GM03348 (cell line): Measurements from ENCODE around the gene NAV2.

Experiments
- DNase-seq: peaks from one replicate; pipeline ENCODE4 v3.0.0; 2012; ENCODE audit warnings: low spot score

Gene NAV2

DNA sequence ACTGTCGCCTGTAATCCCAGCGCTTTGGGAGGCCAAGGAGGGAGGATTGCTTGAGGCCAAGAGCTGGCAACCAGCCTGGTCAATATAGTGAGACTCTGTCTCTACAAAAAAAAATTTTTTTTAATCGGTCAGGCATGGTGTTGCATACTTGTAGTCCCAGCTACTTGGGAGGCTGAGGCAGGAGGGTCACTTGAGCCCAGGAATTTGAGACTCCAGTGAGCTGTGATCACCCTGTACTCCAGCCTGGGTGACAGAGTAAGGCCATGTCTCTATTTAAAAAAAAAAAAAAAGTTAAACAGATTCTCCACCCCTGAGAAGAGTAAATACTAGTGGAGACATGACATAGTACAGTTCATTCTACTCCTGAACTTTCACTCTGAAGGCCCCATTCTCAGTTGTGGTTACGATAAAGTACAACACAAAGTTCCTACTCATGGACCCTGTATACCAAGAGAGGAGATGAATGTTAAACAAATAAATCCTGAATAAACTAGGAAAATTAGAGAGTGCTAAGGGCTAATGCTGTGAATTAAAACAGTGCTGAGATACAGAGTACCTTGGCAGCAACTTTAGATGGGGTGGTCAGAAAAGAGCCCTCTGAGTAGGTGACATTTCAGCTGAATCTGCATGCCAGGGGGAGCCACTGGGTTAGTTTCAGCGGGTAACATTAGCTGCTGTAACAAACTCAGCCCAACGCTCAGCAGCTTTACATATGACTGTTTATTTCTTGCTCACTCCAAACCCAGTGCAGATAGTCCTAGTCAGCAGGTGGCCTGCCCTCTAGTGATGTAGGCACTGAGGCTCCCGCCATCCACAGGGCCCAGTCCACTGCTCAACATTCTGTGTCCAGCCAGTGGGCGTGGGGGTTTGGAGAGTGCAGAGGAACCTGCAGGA, 372.5 kb downstream of the NAV2 start:
- DNase-seq = no peak

DNA sequence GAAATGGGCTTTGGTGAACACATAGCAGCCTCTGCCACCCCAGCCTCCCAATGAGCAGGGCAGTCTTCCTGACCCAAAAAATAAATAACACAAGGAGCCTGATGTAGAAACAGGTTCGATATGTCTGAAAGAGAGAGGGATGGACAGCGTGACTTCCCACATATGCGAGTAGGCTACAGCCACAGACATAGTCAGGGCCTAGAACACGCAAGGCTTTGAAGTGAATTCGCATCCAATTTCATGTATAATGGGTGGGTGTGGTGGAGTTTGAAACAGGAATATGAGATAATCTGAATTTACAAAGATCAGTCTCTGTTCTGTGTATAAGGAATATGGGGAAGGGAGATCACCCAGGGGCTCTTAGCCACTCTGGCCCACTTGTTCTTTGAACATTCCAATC, 373.3 kb downstream of the NAV2 start:
- no peak for DNase-seq

DNA sequence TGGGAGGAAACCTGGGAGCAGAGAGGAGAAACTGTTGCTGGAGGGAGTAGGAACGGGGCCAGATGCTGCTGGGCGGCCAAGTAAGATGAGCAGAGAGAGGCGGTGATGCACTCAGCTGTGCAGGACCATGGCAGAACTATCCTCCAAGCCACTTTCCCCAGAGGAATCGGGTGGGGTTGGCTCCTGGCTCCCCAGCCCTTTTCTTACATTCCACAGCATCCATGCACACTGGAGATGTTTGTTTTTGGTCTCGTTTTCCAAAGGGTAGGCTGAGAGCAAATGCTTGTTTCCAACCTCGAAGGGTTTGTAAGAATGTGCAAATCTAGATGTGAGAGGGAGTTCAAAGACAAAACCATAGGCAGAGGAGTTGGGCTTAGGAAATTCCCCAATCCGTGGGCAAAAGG, 374.5 kb downstream of the NAV2 start:
- peak; percentile 54 for DNase-seq

DNA sequence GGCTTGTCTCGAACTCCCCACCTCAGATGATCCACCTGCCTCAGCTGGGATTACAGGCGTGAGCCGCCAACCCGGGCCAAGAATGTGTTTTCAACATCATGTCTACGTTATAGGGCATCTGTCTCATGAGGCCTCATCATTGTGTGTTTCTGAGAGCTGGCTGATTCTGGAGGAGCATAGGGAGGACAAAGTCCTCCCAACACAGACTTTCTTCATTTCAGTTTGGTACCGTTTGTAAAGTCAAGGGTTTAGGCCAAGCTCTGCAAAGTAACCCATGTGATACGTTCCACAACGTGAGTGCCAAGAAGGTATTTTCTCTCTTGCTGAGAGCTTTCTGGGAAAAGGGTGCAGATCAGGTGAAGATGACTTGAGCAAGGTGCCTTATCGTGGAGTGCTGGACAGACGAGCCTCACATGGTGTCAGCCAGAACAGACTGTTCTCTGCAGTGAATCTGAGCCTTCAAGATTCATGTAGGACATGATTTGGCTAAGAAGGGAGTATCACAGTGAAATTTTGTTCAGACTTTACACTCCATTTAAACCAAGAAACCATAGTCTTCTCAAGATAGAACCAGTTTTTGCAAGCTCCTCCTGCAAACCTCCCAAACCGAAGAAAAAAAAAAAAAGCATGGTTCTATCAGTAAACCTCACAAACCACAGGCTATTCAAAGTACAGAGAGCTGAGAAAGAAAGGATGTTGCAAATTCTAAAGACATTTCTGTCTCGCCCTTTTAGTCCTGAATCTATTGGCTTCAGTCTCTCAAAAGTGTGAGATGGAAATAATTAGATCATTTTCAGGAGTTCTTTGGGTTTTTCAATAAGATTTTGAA, 376.0 kb downstream of the NAV2 start:
- DNase-seq = no peak

DNA sequence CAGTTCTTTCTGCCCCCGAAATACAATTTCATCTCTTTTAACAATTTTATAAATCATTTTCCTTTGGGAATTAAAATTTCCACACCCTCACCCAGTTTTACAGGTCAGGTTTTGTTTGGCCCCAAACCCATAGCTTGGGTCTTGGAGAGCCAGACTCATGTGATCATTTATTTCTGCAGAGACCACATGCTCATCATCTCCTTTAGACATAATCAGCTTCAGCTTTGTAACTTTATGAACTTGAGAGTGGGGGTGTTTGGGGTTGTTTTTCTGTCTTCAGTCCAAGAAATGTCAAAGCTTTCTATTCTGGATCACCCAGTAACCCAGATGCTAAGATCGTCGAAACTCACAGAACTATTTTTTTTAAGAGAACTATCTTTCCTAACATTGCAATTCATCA, 376.7 kb downstream of the NAV2 start:
- no peak for DNase-seq

DNA sequence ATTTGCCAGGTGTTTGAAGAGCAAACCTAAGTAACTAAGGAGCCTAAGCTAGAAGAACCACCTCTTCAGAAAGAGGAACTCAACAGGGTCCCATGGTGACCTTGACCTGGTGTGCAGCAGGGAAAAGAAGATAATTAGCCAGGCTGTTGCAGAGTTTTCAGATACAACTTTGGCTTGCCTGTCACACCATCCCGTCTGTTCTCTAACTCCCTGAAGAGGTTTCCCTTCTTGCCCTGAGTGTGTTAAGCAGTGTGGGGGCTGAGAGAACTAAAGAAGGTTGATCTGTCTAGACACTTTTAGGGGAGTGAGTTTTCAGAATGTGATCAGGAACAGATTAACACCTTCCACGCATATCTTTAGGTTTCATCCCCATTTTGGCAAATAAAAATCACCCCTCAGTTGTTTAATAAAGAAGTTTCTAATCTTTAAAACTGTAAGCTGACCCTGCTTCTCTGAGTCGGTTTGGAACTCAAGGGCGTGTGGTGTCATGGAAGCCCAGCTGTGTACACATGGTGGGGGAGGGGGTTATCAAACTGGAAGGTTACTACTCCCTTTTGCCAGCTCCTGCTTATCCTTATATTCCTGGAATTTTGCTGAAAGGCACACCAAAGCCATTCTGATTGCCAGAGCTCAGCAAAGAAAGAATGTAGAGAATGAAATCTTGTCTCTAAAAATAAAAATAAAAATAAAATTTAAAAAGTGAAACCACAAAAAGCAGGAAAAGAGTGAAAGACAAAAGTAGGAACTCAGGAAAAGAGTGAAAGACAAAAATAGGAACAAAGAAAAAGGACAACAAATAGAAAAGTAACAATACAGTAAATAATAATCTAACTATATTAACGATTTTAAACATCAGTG, 377.4 kb downstream of the NAV2 start:
- DNase-seq = no peak

DNA sequence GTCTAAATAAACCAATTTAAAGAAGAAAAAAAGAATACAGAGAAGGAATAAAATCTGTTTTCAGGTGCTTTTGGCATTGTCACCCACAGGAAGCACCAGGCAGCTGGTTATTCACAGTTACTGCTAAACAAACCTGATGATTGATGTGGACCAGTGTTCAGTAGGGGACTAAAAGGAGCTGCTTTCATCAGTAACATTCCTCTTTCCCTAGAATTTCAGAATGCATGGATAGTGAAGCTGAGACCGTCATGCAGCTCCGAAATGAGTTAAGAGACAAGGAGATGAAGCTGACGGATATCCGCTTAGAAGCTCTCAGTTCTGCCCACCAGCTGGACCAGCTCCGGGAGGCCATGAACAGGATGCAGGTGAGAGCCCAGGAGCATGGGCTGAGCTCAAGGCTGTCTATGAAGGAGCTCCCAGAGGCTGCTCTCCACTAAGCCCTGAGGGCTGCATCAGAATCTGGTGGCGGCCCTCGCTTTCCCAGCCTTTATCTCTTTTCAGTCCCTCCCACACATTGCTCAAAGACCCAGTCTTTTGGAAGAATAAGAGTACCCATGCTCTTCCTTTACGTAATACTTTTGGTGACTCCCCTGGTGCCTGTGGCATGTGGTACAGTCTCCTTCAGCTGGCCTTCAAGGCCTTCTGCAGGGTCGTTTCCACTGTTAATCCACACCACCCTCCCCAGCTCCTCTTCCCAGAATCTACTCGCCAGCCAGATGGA, 378.2 kb downstream of the NAV2 start:
- DNase-seq = no peak

DNA sequence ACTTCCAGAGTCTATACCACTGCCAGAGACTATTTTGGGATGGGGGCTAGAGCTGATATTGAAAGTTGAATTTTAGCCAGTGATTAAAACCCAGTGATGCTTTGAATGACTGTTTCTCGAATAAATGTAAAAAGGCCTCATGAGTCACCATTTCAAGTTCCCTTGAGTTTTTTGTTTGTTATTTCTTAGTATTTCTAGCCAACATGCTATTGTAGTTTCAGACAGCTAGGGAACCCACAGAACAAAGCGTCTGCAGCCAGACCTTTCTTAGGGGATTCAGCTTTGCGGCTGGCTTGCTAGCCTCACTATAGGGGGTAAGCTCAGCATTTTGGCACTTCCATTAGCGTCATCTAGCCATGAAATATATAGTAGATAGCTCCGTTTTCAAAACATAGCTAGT, 381.1 kb downstream of the NAV2 start:
- DNase-seq = no peak

DNA sequence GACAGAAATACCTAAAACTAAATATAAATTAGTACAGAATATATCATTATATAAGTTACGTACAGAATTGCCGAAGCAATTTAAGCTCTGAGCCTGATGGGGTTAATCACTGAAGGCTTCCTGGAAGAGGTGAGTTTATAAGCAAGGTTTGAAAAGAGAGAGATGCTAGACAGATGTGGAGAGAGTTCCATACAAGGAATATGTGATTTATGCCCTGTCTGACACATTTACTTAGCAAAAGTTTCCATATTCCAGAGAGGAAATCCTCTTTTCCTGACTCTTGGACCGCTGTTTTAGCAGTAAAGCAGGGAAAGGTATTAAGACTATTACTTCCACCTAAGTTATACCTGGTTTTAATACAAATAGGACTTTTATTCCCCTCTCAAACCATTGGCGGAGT, 382.6 kb downstream of the NAV2 start:
- DNase-seq = no peak

DNA sequence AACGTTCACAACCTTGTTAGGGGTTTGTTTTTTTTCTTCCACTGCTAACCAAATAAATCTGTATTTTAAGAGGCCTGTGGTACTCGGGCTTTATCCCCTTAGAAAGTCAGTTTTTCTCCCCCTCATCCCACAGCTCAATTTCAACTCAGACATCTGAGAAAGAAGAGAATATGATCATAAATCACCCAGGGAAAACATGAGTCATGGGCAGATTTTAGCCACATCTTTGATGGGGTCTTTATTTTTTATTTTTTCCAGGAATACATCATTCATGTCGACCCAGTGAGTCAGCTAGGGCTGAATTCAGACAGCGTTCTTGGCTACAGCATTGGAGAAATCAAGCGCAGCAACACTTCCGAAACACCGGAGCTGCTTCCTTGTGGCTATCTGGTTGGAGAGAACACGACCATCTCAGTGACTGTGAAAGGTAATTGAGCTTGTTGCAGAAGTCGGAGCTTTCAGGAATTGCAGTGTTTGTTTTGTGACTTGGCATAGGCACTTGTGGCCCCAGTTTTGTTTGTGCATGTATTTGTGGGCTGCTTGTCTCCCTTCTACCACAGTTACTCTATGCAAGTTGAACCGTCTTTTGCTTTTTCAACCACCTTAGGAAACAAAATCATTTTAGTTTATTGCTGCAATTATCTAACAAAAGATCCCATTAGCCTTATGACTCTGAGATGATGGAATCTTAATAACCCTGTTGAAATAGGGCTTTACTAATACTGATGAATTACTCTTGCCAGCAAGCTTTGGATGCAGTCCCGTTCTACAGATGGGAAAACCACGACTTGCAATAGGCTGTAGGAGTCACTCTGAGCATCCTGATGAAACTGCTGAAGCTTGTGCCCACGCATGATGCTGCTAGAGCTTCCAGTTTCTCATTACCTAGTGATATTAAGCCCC, 384.9 kb downstream of the NAV2 start:
- DNase-seq = peak; percentile 86

DNA sequence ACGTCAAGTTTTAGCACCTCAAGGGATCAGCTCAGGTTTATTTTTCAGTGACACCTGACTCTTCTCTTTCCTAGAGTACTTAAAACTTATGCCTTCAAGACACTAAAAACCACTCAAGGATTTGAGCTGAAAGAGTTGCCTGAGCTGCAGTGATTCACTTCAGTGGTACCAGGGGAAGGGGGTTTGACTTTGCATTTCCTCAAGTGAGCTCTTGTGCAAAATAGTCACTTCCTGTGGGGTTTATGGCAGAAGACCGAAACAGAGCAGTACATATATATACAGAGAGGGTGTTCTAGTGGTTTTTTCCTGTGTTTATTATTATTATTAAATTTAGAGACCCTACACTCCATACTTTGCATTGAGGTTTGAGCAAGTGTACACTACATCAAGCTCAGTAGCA, 386.9 kb downstream of the NAV2 start:
- DNase-seq = no peak

DNA sequence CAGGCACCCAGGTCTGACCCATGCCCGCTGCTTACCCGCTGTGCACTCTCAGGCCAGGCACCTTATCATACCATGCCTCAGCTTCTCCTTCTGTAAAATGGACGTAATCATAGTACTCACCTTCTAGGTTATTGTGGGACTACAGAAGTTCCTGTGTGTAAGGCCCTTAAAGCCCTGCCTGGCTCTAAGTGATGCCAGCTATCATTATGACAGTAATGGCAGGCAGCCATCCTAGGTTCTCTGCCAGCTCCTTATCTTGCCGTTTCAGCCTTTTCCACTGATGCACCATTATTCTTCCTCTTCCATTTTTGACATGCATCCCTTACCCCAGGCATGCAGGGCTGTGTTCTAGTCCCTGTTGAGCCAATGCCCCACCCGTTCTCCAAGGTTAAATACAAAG, 389.8 kb downstream of the NAV2 start:
- no peak for DNase-seq

DNA sequence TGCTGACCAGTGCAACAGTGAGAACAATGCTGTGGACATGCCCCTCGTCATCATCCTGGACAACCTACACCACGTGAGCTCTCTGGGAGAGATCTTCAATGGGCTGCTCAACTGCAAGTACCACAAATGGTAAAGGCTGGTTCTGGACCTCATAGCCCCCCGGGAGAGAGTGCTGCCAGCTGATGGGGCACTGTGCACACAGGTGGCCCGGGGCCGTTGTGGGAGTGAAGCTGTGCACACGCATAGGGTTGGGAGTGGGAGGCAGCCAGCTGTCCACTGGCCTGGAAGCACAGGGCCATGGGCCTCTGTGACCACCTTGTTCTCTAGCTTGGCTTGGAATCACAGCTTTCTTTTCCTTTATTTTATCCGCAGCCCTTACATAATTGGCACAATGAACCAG, 390.6 kb downstream of the NAV2 start:
- no peak for DNase-seq

DNA sequence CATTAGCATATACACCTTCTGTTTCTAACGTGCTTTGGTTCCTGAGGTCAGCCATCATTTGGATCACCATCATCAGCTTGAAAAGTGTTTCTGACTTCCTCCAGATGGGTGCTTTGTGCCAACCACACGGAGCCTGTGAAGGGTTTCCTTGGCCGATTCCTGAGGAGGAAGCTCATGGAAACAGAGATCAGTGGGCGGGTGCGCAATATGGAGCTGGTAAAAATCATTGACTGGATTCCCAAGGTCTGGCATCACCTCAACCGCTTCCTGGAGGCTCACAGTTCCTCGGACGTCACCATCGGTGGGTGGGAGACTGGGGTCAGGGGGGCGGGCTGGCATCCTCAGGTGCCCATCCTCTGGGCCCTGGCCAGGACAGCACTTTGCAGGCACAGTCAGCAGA, 392.8 kb downstream of the NAV2 start:
- DNase-seq = no peak

DNA sequence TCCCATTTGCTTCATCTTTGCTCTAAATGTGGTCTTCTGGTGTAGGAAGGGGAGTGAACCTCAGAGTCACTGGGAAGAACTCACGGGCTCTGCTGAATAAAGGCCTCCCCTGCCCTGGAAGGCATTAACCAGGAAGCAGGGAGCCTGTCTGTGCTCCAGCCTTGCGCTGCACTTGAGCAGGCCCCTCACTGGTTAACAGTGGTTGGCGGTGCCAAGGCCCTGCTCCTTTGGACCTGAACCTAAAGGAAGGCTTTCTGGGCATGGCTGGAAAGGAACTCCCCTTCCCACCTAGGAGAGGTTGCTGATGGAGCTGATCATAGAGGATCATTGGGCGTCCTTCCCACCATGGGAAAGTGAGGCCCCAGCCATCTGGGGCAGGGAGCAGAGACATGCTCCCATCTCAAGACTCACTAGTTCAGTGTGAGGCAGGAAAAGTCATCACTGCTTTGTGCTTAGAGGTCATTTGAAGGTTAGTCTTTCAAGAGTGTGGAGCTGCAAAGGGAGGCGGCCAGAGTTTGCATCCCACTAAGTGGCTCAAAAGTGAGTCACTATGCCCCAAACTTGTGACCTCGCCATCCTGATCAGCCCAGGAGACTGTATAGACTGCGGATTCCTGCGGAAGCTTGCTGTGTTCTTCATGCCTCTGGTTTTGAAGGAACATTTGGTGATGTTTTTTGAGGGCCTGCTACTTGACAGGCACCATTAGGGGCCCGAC, 397.3 kb downstream of the NAV2 start:
- DNase-seq = no peak

DNA sequence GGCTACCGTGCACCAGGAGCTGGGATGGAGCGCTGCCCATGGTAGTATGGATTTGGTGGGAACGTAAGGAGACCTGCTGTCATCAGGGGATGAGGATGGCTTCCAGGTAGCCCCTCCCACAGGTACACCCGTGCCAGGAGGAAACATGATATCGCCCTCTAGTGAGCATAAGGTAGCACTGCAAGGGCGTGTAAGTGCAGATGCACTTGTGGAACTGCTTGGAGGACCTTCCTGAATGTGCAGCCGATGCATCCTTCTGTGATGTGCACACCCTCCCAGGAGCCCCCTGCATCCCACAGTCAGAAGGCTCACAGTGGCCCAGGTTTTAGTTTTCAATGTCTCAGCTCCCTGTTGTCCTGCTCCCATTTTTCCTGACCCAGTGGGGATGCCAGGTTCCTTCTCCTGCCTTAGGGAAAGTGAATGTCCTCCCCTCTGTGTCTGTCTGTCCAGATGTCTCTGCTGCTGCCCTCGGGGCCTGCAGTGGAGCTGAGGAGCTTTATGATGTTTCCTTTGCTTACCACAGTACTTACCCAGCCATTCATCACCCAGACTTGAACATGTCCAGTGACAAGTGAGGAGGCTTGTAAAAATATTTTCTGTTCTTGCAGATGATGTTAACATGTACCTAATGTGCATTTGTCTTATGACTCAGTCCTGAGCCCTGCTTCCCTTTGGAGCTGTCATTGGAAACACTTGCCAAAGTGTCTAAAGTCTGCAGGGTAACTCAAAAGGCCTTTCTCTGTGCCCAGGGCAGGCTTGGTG, 398.5 kb downstream of the NAV2 start:
- peak; percentile 57 for DNase-seq

DNA sequence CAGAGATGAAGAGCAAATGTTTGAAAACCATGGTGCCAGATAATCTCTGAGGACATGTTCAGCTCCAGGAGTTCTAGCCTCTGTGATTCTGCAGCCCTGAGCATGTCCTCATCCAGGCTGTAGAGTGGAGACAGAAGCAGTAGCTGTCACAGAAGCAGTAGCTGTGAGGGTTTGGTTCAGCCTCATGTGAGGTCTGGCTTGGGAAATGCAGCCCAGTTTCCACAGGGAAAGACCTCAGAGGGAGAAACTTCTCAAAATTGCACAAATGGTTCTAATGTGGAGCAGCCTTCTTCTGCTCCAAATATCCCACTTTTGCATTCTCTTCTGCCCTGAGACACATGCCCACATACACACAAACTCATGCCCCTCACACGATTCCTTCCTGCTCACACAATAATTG, 399.2 kb downstream of the NAV2 start:
- peak; percentile 31 for DNase-seq

DNA sequence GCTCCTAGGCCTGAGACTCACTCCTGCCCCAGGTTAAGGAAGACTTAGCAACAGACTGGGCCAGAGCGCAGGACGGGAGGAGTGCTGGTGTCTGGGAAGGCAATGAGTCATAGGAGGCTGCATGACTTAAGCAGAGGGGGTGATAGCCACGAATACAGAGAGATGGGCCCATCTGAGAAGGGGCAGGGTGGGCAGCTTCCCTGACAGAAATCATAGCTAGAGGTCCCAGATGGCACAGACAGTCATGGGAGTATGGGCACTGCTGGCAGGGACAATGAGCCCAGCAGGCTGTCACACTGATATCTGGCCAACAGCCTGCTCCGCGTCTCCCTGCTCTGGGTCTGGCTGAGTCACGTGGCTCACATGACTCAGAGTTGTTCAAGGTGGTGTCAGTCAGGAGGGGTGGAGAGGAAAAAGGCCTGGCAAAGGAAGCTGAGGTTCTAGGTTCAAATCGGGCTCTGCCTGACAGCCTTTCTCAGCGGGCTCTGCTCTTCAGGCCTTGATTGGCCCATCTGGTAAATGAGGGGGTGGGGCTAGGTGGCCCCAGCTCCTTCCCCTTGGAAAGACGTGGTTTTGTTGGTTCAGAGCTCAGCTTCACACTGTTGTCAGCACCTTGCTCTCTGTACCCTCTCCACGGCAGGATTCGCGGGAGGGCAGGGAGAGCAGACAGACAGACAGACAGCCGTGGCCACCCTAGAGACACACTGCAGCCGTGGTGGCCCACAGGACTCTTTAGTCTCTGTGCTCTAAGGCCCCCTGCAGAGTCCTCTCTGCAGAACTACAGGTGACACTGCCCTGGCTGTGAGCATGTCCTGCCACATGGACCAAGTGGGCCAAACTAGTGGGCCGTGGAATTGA, 399.9 kb downstream of the NAV2 start:
- DNase-seq = peak; percentile 92
